SIG-M5 (cell line): ENCODE measurements around the gene SGSM2.
A peak's percentile ranks its signal among the peaks of the same experiment; 100 is the strongest.

Experiments
- DNase-seq: peaks from one replicate; lab custom pipeline; 2025; lab: John Stamatoyannopoulos, UW

SGSM2 gene

GRCh38 chr17:2387086-2388019 is 50.1 kb downstream of the SGSM2 start:
- no peak for DNase-seq

GRCh38 chr17:2388020-2388682 is 50.9 kb downstream of the SGSM2 start:
- DNase-seq: no peak

- DNase-seq: no peak
Measured at GRCh38 chr17:2388683-2389055, 51.4 kb downstream of the SGSM2 start.

GRCh38 chr17:2390199-2390836 is 53.0 kb downstream of the SGSM2 start:
- DNase-seq: no peak

GRCh38 chr17:2391597-2392251 is 54.4 kb downstream of the SGSM2 start:
- DNase-seq: no peak

- DNase-seq: peak; percentile 90
Measured at GRCh38 chr17:2392252-2393173, 55.2 kb downstream of the SGSM2 start.

GRCh38 chr17:2393174-2393953 is 56.1 kb downstream of the SGSM2 start:
- DNase-seq: no peak

GRCh38 chr17:2393954-2394749 is 56.9 kb downstream of the SGSM2 start:
- DNase-seq: no peak

GRCh38 chr17:2394775-2395201 is 57.5 kb downstream of the SGSM2 start:
- DNase-seq: no peak

- DNase-seq: no peak
Measured at GRCh38 chr17:2395258-2396181, 58.2 kb downstream of the SGSM2 start.

- no peak for DNase-seq
Measured at GRCh38 chr17:2396192-2396567, 58.9 kb downstream of the SGSM2 start.

GRCh38 chr17:2396568-2397246 is 59.4 kb downstream of the SGSM2 start:
- peak; percentile 65 for DNase-seq

- DNase-seq: no peak
Measured at GRCh38 chr17:2397247-2398171, 60.2 kb downstream of the SGSM2 start.

- DNase-seq: no peak
Measured at GRCh38 chr17:2398182-2398581, 60.9 kb downstream of the SGSM2 start.

- DNase-seq: no peak
Measured at GRCh38 chr17:2398655-2399571, 61.6 kb downstream of the SGSM2 start.
